GM19099 (cell line): Measurements from ENCODE around the gene TP53TG5.

Source experiments
- POLR2A ChIP-seq: IDR thresholded peaks from 3 replicates; pipeline ENCODE4 v1.6.1; 2011; ENCODE audit warnings: low read depth; ENCODE audit not compliant: insufficient read length; ENCODE audit errors: extremely low read depth

Gene TP53TG5

GRCh38 chr20:45361793-45362192, 16.3 kb downstream of the TP53TG5 start:
- no peak for TF ChIP-seq POLR2A

- no peak for TF ChIP-seq POLR2A
Observed at GRCh38 chr20:45359406-45360148, 18.5 kb downstream of the TP53TG5 start.

- no peak for TF ChIP-seq POLR2A
Observed at GRCh38 chr20:45359069-45359405, 19.1 kb downstream of the TP53TG5 start.

- no peak for TF ChIP-seq POLR2A
Observed at GRCh38 chr20:45358282-45359068, 19.6 kb downstream of the TP53TG5 start.

- TF ChIP-seq POLR2A, result no peak
Observed at GRCh38 chr20:45355209-45356084, 22.7 kb downstream of the TP53TG5 start.

GRCh38 chr20:45354423-45355208, 23.5 kb downstream of the TP53TG5 start:
- TF ChIP-seq POLR2A, result no peak

- TF ChIP-seq POLR2A, result no peak
Observed at GRCh38 chr20:45353746-45354145, 24.4 kb downstream of the TP53TG5 start.

GRCh38 chr20:45352729-45353128, 25.4 kb downstream of the TP53TG5 start:
- no peak for TF ChIP-seq POLR2A

GRCh38 chr20:45350217-45350616, 27.9 kb downstream of the TP53TG5 start:
- TF ChIP-seq POLR2A, result no peak

- peak; percentile 97 for TF ChIP-seq POLR2A
Observed at GRCh38 chr20:45347936-45348778, 30.0 kb downstream of the TP53TG5 start, which contains the start of gene SDC4. Gene SDC4 (minus strand): TSS chr20:45348424. CDS start chr20:45348384, 40 bp downstream.

- no peak for TF ChIP-seq POLR2A
Observed at GRCh38 chr20:45347297-45347935, 30.7 kb downstream of the TP53TG5 start.

- TF ChIP-seq POLR2A, result no peak
Observed at GRCh38 chr20:45346851-45347250, 31.3 kb downstream of the TP53TG5 start.

GRCh38 chr20:45346291-45346718, 31.8 kb downstream of the TP53TG5 start:
- no peak for TF ChIP-seq POLR2A

GRCh38 chr20:45345104-45345936, 32.8 kb downstream of the TP53TG5 start:
- TF ChIP-seq POLR2A, result no peak
